ENCODE data around the gene F8.
"Not testable (repeated sequence)": the region's sequence is repeated elsewhere in the genome, so short reads cannot be mapped to it uniquely, and the experiment has no call there.

DNA sequence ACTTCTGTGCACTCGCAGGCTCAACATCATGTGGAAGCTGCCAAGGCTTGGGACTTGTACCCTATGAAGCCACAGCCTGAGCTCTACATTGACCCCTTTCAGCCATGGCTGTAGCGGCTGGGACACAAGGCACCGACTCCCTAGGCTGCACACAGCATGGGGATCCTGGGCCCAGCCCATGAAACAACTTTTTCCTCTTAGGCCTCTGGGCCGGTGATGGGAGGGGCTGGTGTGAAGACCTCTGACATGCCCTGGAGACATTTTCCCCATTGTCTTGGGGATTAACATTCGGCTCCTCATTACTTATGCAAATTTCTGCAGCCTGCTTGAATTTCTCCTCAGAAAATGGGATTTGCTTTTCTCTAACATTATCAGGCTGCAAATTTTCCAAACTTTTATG lies 97.8 kb downstream of the F8 start:
- TF ChIP-seq, protein P1, sequence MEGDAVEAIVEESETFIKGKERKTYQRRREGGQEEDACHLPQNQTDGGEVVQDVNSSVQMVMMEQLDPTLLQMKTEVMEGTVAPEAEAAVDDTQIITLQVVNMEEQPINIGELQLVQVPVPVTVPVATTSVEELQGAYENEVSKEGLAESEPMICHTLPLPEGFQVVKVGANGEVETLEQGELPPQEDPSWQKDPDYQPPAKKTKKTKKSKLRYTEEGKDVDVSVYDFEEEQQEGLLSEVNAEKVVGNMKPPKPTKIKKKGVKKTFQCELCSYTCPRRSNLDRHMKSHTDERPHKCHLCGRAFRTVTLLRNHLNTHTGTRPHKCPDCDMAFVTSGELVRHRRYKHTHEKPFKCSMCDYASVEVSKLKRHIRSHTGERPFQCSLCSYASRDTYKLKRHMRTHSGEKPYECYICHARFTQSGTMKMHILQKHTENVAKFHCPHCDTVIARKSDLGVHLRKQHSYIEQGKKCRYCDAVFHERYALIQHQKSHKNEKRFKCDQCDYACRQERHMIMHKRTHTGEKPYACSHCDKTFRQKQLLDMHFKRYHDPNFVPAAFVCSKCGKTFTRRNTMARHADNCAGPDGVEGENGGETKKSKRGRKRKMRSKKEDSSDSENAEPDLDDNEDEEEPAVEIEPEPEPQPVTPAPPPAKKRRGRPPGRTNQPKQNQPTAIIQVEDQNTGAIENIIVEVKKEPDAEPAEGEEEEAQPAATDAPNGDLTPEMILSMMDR (IDR thresholded peaks at IDR 0.05), result not testable (repeated sequence)
- not testable (repeated sequence) for TF ChIP-seq POLR2A (IDR thresholded peaks at IDR 0.05)
